HG03520 (cell line): ENCODE results near the gene MKRN2.
"Not testable (repeated sequence)": the region's sequence is repeated elsewhere in the genome, so short reads cannot be mapped to it uniquely, and the experiment has no call there.

Experiments used
- ATAC-seq: cut with Tn5 transposase; IDR thresholded peaks from one replicate; pipeline ENCODE4 v1.9.1; 2021; ENCODE audit warnings: mild to moderate bottlenecking, moderate library complexity; ENCODE audit not compliant: unreplicated experiment

MKRN2 gene

GRCh38 chr3:12628813-12629212, 71.9 kb downstream of the MKRN2 start:
- no peak for ATAC-seq

DNA sequence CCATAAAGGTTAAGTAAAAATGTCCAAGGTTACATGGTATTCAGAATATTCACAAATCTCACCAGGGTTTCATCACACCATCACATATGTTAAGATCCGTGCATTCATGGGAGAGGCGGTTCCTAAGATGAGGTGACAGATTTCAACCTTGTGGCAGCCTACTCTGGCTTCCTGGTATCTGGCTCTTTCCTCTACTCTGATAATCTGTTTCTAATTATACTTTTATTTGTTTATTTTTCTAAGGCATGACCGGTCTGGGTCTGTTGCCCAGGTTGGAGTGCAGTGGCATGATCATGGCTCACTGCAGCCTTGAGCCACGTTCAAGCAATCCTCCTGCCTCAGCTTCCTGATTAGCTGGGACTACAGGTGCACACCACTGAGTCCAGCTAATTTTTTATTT, 72.7 kb downstream of the MKRN2 start:
- ATAC-seq, result no peak

- ATAC-seq, result no peak
Observed at GRCh38 chr3:12630292-12630691, 73.4 kb downstream of the MKRN2 start.

DNA sequence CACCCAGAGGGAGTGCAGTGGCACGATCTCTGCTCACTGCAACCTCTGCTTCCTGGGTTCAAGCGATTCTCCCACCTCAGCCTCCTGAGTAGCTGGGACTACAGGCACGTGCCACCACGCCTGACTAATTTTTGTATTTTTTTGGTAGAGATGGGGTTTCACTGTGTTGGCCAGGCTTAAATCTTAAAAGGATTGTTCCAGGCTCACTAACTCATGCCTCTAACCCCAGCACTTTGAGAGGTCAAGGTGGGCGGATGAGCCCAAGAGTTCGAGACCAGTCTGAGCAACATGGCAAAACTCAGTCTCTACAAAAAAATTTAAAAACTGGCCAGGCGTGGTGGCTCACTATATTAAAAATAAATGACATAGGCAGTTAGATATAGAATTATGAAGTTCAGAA, 74.0 kb downstream of the MKRN2 start:
- ATAC-seq, result not testable (repeated sequence)

DNA sequence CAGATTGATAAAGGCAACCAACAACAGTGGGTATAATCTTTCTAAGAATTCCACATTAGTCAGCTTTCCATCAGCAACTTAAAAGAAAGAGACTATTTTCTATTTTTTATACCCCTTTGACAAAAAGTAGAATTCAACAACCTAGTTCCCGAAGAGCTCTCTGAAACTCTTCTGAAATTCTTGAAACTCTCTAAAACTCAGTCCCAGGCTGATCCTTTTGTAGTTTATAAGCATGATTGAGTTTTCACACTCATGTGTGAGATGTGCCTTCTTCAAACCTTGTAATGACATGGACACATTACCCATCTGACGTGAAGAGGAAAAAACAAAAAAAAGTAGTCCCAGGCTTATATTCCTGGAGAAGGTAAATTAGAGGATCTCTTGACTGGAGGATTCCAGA, 75.6 kb downstream of the MKRN2 start:
- ATAC-seq, result no peak

GRCh38 chr3:12633108-12633507, 76.2 kb downstream of the MKRN2 start:
- no peak for ATAC-seq
